HCT116 (cell line): ENCODE results near the gene TMEM45A.

Experiments
- CEBPB ChIP-seq: IDR thresholded peaks from 2 replicates; pipeline ENCODE4 v1.6.1; 2012; ENCODE audit warnings: low read depth
- CTCF ChIP-seq, 3 experiments: fragments of 200-600 bp in 1 of 3; sonication (generic) in 1 of 3; IDR thresholded peaks in 2 of 3; conservative IDR thresholded peaks in 1 of 3; 2 replicates each; pipeline ENCODE4 v1.5.1; 2012 to 2017; ENCODE audit warnings: low read depth in 2 of 3, low read length in 2 of 3, antibody characterized with exemption in 1 of 3, borderline replicate concordance in 1 of 3, control low read depth in 1 of 3, mild to moderate bottlenecking in 1 of 3, mixed read lengths in 1 of 3, mixed run types in 1 of 3, moderate library complexity in 1 of 3; ENCODE audit not compliant: insufficient read depth in 1 of 3
- EZH2 ChIP-seq: fragments of 200-600 bp; sonication (generic); IDR thresholded peaks from 2 replicates; pipeline ENCODE4 v1.6.1; 2017; ENCODE audit warnings: antibody characterized with exemption, mixed run types
- EZH2phosphoT487 ChIP-seq: fragments of 200-600 bp; IDR thresholded peaks from 2 replicates; pipeline ENCODE4 v1.6.1; 2018; ENCODE audit warnings: antibody characterized with exemption, borderline replicate concordance
- MAX ChIP-seq: IDR thresholded peaks from 2 replicates; pipeline ENCODE4 v1.6.1; 2012
- POLR2A ChIP-seq: IDR thresholded peaks from 2 replicates; pipeline ENCODE4 v1.7.0; 2011; ENCODE audit warnings: borderline replicate concordance; ENCODE audit not compliant: insufficient read depth, insufficient read length; ENCODE audit errors: extremely low read depth
- POLR2AphosphoS5 ChIP-seq: IDR thresholded peaks from 2 replicates; pipeline ENCODE4 v1.6.1; 2011; ENCODE audit warnings: mild to moderate bottlenecking, low read depth, low read length, moderate library complexity
- RAD21 ChIP-seq: IDR thresholded peaks from 2 replicates; pipeline ENCODE4 v1.6.1; 2012; ENCODE audit warnings: low read depth, mild to moderate bottlenecking
- REST ChIP-seq: IDR thresholded peaks from 2 replicates; pipeline ENCODE4 v1.6.1; 2012; ENCODE audit warnings: low read depth
- SP1 ChIP-seq: IDR thresholded peaks from 2 replicates; pipeline ENCODE4 v1.6.1; 2012; ENCODE audit warnings: low read depth
- YY1 ChIP-seq: IDR thresholded peaks from 2 replicates; pipeline ENCODE4 v1.6.1; 2011; ENCODE audit warnings: low read length, low read depth, moderate library complexity, mild to moderate bottlenecking; ENCODE audit not compliant: insufficient replicate concordance; ENCODE audit errors: extremely low read depth

- TF ChIP-seq EZH2phosphoT487 (no peak), EZH2 (no peak), POLR2AphosphoS5 (no peak), CTCF (IDR thresholded peaks at IDR 0.05 in 2 of 3, conservative IDR thresholded peaks at IDR 0.05 in 1 of 3; ENCODE audit: borderline replicate concordance in 1 of 3, insufficient read depth in 1 of 3, low read depth in 2 of 3, low read length in 2 of 3) (no peak), RAD21 (no peak), SP1 (no peak), CEBPB (no peak), MAX (no peak), POLR2A (no peak), REST (no peak), YY1 (no peak)
Measured at GRCh38 chr3:100489118-100489517, 3.3 kb upstream of the TMEM45A start.
